Measurements from ENCODE around the gene PRSS56. TPM values are rescaled to one million over a fixed set of nuclear protein-coding genes. Genes with fewer than 3 reads are reported as not detected.

PRSS56 gene
- polyA plus RNA-seq, 1 donor (not counting 4 experiments of a cell fraction or from before 2014, with no cell fraction given) = not detected

DNA sequence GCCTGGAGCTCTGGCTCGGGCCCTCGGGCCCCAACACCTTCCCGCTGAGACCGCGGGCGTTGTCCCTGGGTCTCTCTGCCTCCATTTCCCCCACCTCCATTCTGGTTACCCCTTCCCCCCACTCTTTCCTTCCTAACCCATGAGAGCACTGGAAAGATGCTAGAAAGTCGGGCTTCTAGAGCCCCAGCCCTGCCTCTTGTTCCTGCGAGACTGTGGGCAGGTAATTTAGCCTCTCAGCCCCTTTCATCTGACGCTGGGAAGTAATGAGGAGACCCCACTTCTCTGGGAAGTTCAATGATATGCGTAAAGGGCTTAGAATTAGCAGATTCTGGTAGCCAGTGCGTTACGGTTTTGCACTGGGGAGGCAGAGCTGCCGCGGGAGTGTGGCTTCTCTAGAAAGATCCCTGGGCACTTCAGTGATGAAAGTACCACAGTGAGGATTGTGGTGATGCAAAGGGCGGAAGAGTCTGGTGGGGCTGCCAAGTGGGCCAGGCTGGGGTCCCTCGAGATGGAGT is 16.3 kb upstream of the PRSS56 start:
- H3K4me3 ChIP-seq (ENCODE audit: control insufficient read depth in 2 of 3, extremely low read depth in 1 of 3, insufficient read depth in 2 of 3, low read depth in 1 of 3, low read length in 3 of 3) = no peak overlapping the region
- H3K36me3 ChIP-seq (ENCODE audit: control insufficient read depth in 2 of 2, extremely low read depth in 1 of 2, insufficient read depth in 2 of 2, low read length in 2 of 2) = no peaks in the 10 kb centered on the region
- H4K20me1 ChIP-seq (ENCODE audit: control insufficient read depth, extremely low read depth, insufficient read depth, low read length) = no peaks in the 10 kb centered on the region
- H3K9me1 ChIP-seq (ENCODE audit: control insufficient read depth, extremely low read depth, insufficient read depth, low read length) = no peaks in the 10 kb centered on the region
- H3K4me1 ChIP-seq (ENCODE audit: control insufficient read depth, extremely low read depth, insufficient read depth, low read length) = no peaks in the 10 kb centered on the region
- no peak for FAIRE-seq
- H3K9me3 ChIP-seq (ENCODE audit: control insufficient read depth, low read depth, low read length) = no peaks in the 10 kb centered on the region
- no peak overlapping the region for H3K9ac ChIP-seq (ENCODE audit: control insufficient read depth, extremely low read depth, insufficient read depth, low read length)
- TF ChIP-seq, protein P1, sequence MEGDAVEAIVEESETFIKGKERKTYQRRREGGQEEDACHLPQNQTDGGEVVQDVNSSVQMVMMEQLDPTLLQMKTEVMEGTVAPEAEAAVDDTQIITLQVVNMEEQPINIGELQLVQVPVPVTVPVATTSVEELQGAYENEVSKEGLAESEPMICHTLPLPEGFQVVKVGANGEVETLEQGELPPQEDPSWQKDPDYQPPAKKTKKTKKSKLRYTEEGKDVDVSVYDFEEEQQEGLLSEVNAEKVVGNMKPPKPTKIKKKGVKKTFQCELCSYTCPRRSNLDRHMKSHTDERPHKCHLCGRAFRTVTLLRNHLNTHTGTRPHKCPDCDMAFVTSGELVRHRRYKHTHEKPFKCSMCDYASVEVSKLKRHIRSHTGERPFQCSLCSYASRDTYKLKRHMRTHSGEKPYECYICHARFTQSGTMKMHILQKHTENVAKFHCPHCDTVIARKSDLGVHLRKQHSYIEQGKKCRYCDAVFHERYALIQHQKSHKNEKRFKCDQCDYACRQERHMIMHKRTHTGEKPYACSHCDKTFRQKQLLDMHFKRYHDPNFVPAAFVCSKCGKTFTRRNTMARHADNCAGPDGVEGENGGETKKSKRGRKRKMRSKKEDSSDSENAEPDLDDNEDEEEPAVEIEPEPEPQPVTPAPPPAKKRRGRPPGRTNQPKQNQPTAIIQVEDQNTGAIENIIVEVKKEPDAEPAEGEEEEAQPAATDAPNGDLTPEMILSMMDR (optimal IDR thresholded peaks at IDR 0.05 in 1 of 3, IDR thresholded peaks at IDR 0.05 in 1 of 3, conservative IDR thresholded peaks at IDR 0.05 in 1 of 3; ENCODE audit: extremely low read depth in 1 of 3, insufficient read depth in 2 of 3, low read length in 3 of 3) = no peak
- peak; percentile 98 for TF ChIP-seq EZH2 (IDR thresholded peaks at IDR 0.05; ENCODE audit: low read length)
- no peaks in the 10 kb centered on the region for H3K79me2 ChIP-seq (ENCODE audit: control insufficient read depth, insufficient read depth, low read length)
- no peak for DNase-seq (ENCODE audit: low read depth, low spot score)
- H2AFZ ChIP-seq (ENCODE audit: control insufficient read depth, low read length) = no peak overlapping the region
- no peak overlapping the region for H3K27ac ChIP-seq (ENCODE audit: control insufficient read depth, insufficient read depth, low read length)
- no peak overlapping the region for H3K4me2 ChIP-seq (ENCODE audit: control insufficient read depth, extremely low read depth, insufficient read depth, low read depth, low read length)
- dilution Hi-C loops (cut with MboI; ENCODE audit: extremely low pct_ligation_motif_present, low sequenced_read_pairs) = no loop called here
- peaks cover 46% of the 10 kb centered on the region for H3K27me3 ChIP-seq (ENCODE audit: control insufficient read depth, extremely low read depth, insufficient read depth, low read length)

DNA sequence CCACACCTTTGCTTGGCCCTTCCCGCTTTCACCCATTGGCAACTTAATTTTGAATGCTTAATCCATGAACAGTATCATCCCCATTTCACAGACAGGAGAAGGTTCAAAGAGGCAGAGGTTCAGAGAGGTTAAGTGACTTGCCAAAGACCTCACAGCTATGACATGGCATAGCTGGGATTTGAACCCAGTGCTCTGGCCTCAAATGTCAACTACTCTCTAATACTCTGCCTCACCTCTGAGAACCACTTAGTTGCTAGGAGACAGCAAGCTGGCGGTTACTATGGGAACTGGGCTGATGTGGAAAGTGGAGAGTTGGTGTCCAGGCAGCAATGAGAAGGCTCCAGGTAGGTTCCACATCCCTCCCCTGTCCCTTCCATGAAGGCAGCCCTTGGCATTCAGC is 15.8 kb upstream of the PRSS56 start:
- Histone ChIP-seq H3K36me3 (ENCODE audit: control insufficient read depth in 2 of 2, extremely low read depth in 1 of 2, insufficient read depth in 2 of 2, low read length in 2 of 2) (no peaks in the 10 kb centered on the region), H2AFZ (ENCODE audit: control insufficient read depth, low read length) (no peak overlapping the region)
- DNase-seq (ENCODE audit: low read depth, low spot score) = no peak

More for the DNA sequence above, 15.8 kb upstream of the PRSS56 start:
- H3K9me1 ChIP-seq (ENCODE audit: control insufficient read depth, extremely low read depth, insufficient read depth, low read length) = no peaks in the 10 kb centered on the region
- no peak for FAIRE-seq
- TF ChIP-seq, protein P1 (optimal IDR thresholded peaks at IDR 0.05 in 1 of 3, IDR thresholded peaks at IDR 0.05 in 1 of 3, conservative IDR thresholded peaks at IDR 0.05 in 1 of 3; ENCODE audit: extremely low read depth in 1 of 3, insufficient read depth in 2 of 3, low read length in 3 of 3) = no peak
- no peak for TF ChIP-seq EZH2 (IDR thresholded peaks at IDR 0.05; ENCODE audit: low read length)
- dilution Hi-C loops (cut with MboI; ENCODE audit: extremely low pct_ligation_motif_present, low sequenced_read_pairs) = no loop called here
- no peak overlapping the region for H3K4me2 ChIP-seq (ENCODE audit: control insufficient read depth, extremely low read depth, insufficient read depth, low read depth, low read length)
- no peak overlapping the region for H3K27ac ChIP-seq (ENCODE audit: control insufficient read depth, insufficient read depth, low read length)
- no peak overlapping the region for H3K4me3 ChIP-seq (ENCODE audit: control insufficient read depth in 2 of 3, extremely low read depth in 1 of 3, insufficient read depth in 2 of 3, low read depth in 1 of 3, low read length in 3 of 3)
- peaks cover 46% of the 10 kb centered on the region for H3K27me3 ChIP-seq (ENCODE audit: control insufficient read depth, extremely low read depth, insufficient read depth, low read length)
- H3K79me2 ChIP-seq (ENCODE audit: control insufficient read depth, insufficient read depth, low read length) = no peaks in the 10 kb centered on the region
- H3K4me1 ChIP-seq (ENCODE audit: control insufficient read depth, extremely low read depth, insufficient read depth, low read length) = no peaks in the 10 kb centered on the region
- no peaks in the 10 kb centered on the region for H4K20me1 ChIP-seq (ENCODE audit: control insufficient read depth, extremely low read depth, insufficient read depth, low read length)
- H3K9me3 ChIP-seq (ENCODE audit: control insufficient read depth, low read depth, low read length) = no peaks in the 10 kb centered on the region
- no peak overlapping the region for H3K9ac ChIP-seq (ENCODE audit: control insufficient read depth, extremely low read depth, insufficient read depth, low read length)
